Neural cell (in vitro differentiated cells): ENCODE data around the gene SRGAP3. TPM values are rescaled to one million over a fixed set of nuclear protein-coding genes. Genes with fewer than 3 reads are reported as not detected.

Experiments used
- H2AFZ ChIP-seq: fragments of 200-600, 300-800 bp; sonication (generic), shearing (Covaris generic); 2 replicates; pipeline ENCODE4 v1.6.0; 2014; ENCODE audit warnings: low read depth, mild to moderate bottlenecking, antibody characterized with exemption, low read length, moderate library complexity
- H3F3A ChIP-seq: fragments of 200-600 bp; shearing (Covaris generic); 2 replicates; pipeline ENCODE4 v1.6.1; 2016; ENCODE audit warnings: mild to moderate bottlenecking, moderate library complexity, mixed read lengths, antibody characterized with exemption, low read length; ENCODE audit not compliant: insufficient read depth, poor library complexity, severe bottlenecking
- H3K27ac ChIP-seq: fragments of 200-600, 300-800 bp; sonication (generic), shearing (Covaris generic); 2 replicates; pipeline ENCODE4 v1.5.1; 2014; ENCODE audit warnings: mild to moderate bottlenecking, low read length, moderate library complexity
- H3K27me3 ChIP-seq: fragments of 300-800, 200-600 bp; sonication (generic), shearing (Covaris generic); 2 replicates; pipeline ENCODE4 v1.6.0; 2014; ENCODE audit warnings: mild to moderate bottlenecking, low read depth, low read length, moderate library complexity; ENCODE audit not compliant: insufficient read depth
- H3K36me3 ChIP-seq: fragments of 300-800, 200-600 bp; sonication (generic), shearing (Covaris generic); 2 replicates; pipeline ENCODE4 v1.5.1; 2014; ENCODE audit warnings: mild to moderate bottlenecking, antibody characterized with exemption, low read length, moderate library complexity; ENCODE audit not compliant: insufficient read depth
- H3K4me2 ChIP-seq: fragments of 300-800, 200-600 bp; sonication (generic), shearing (Covaris generic); 2 replicates; pipeline ENCODE4 v1.6.0; 2014; ENCODE audit warnings: mild to moderate bottlenecking, low read length
- H3K4me3 ChIP-seq: fragments of 300-800, 200-600 bp; sonication (generic), shearing (Covaris generic); 2 replicates; pipeline ENCODE4 v1.5.1; 2014; ENCODE audit warnings: mild to moderate bottlenecking, low read length, moderate library complexity
- H3K79me2 ChIP-seq: fragments of 200-600 bp; shearing (Covaris generic); replicated peaks from 2 replicates; pipeline ENCODE4 v1.6.0; 2014; ENCODE audit warnings: mild to moderate bottlenecking, low read length, moderate library complexity; ENCODE audit not compliant: insufficient read depth
- H3K9ac ChIP-seq: fragments of 300-800, 200-600 bp; sonication (generic), shearing (Covaris generic); 2 replicates; pipeline ENCODE4 v1.6.1; 2016; ENCODE audit warnings: mild to moderate bottlenecking, low read length, mixed read lengths
- H3K9me2 ChIP-seq: fragments of 200-600 bp; shearing (Covaris generic); 2 replicates; pipeline ENCODE4 v1.6.1; 2016; ENCODE audit warnings: mild to moderate bottlenecking, low read length, mixed read lengths; ENCODE audit not compliant: insufficient read depth
- H3K9me3 ChIP-seq: fragments of 200-600, 300-800 bp; sonication (generic), shearing (Covaris generic); 2 replicates; pipeline ENCODE4 v1.6.1; 2016; ENCODE audit warnings: mild to moderate bottlenecking, mixed run types, low read length, moderate library complexity, mixed read lengths
- H4K20me1 ChIP-seq: fragments of 200-600 bp; shearing (Covaris generic); 2 replicates; pipeline ENCODE4 v1.6.1; 2016; ENCODE audit warnings: mild to moderate bottlenecking, mixed run types; ENCODE audit not compliant: insufficient read depth
- EP300 ChIP-seq: fragments of 450-650 bp; conservative IDR thresholded peaks from 2 replicates; pipeline ENCODE4 v1.6.1; 2014; ENCODE audit warnings: antibody characterized with exemption, mild to moderate bottlenecking, moderate library complexity; ENCODE audit not compliant: poor library complexity, severe bottlenecking
- EZH2 ChIP-seq: fragments of 200-600, 300-800 bp; shearing (Covaris generic), sonication (generic); IDR thresholded peaks from 2 replicates; pipeline ENCODE4 v1.6.1; 2014; ENCODE audit warnings: antibody characterized with exemption, low read length, borderline replicate concordance, mild to moderate bottlenecking; ENCODE audit not compliant: insufficient read depth, poor library complexity, severe bottlenecking
- MXI1 ChIP-seq: fragments of 450-650 bp; conservative IDR thresholded peaks from 2 replicates; pipeline ENCODE4 v1.6.1; 2014; ENCODE audit warnings: antibody characterized with exemption, mild to moderate bottlenecking; ENCODE audit not compliant: poor library complexity, severe bottlenecking
- POLR2AphosphoS5 ChIP-seq: IDR thresholded peaks from 2 replicates; pipeline ENCODE4 v1.6.1; 2012
- RAD21 ChIP-seq: fragments of 450-650 bp; conservative IDR thresholded peaks from 2 replicates; pipeline ENCODE4 v1.6.1; 2014; ENCODE audit warnings: antibody characterized with exemption, mild to moderate bottlenecking, moderate library complexity
- SMC3 ChIP-seq: fragments of 450-650 bp; conservative IDR thresholded peaks from 2 replicates; pipeline ENCODE4 v1.6.1; 2014; ENCODE audit warnings: antibody characterized with exemption, mild to moderate bottlenecking, moderate library complexity; ENCODE audit not compliant: poor library complexity
- TAF1 ChIP-seq: IDR thresholded peaks from 2 replicates; pipeline ENCODE4 v1.6.1; 2012; ENCODE audit warnings: low read depth
- polyA plus RNA-seq: library from polyadenylated mRNA; depleted of rRNA; stranded (reverse); fragments of >200 nt; gene quantifications from 2 replicates; pipeline ENCODE4 v1.2.3, GENCODE V29; 2014
- TF ChIP-seq, protein P1 (sequence below): IDR thresholded peaks from 2 replicates; pipeline ENCODE4 v1.6.1; 2012; ENCODE audit warnings: borderline replicate concordance
- TF ChIP-seq, protein P2 (sequence below): fragments of 450-650 bp; IDR thresholded peaks from 2 replicates; pipeline ENCODE4 v1.5.1; 2014; ENCODE audit warnings: antibody characterized with exemption, mild to moderate bottlenecking, moderate library complexity; ENCODE audit not compliant: poor library complexity, severe bottlenecking

SRGAP3 gene
- polyA plus RNA-seq, 1 donor from 2014 or later = 31.5 TPM

DNA sequence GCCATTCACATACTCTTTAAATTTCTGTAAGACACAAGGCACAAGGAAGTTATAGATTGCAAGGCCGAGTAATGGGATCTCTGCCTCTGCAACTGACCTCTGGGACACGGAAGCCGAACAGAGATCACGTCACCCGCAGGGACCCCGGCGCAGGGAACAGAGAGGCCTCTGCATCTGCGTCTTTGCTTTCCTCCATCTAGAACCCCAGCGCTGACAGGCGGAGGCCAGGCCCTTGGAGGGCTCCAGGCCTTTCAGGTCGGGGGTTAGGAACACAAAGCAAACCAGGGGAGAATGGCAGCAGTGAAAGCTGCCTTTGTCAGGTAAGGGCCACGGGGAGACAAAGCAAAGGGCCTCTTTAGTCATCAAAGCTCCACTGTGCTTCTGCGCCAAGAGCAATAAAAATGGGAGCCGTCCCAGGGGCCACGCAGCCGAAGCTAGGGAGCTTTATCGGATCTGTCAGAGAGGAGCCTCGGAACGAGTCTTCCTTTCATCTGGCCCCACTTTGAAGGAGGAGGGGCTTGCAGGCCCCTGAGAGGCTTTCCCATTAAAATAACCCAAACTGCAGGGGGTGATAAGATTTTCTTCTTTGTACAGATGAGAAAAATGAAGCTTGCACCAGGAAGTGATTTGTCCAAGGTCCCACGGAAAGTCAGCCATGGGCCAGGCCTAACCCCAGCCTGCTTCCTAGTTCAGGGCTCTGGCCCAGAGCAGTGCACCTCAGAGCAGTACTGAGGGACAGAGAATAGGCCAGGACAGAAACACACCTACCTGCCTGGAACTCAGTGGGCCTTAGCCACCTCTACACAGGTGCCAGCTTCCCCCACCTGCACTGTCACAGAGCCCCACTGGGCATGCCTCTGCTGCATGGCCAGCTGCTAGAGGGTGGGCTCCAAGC, 201.7 kb downstream of the SRGAP3 start:
- H3K27ac ChIP-seq = no peak overlapping the region
- no peaks in the 10 kb centered on the region for H3K27me3 ChIP-seq
- no peaks in the 10 kb centered on the region for H3F3A ChIP-seq
- H3K4me3 ChIP-seq = no peak overlapping the region
- no peaks in the 10 kb centered on the region for H3K79me2 ChIP-seq
- H3K9ac ChIP-seq = no peak overlapping the region
- H3K9me3 ChIP-seq = no peaks in the 10 kb centered on the region
- peaks cover 4% of the 10 kb centered on the region for H3K36me3 ChIP-seq
- no peak for TF ChIP-seq POLR2AphosphoS5
- no peak for TF ChIP-seq EZH2
- no peak for TF ChIP-seq TAF1
- TF ChIP-seq MXI1 = no peak
- TF ChIP-seq, protein P1, sequence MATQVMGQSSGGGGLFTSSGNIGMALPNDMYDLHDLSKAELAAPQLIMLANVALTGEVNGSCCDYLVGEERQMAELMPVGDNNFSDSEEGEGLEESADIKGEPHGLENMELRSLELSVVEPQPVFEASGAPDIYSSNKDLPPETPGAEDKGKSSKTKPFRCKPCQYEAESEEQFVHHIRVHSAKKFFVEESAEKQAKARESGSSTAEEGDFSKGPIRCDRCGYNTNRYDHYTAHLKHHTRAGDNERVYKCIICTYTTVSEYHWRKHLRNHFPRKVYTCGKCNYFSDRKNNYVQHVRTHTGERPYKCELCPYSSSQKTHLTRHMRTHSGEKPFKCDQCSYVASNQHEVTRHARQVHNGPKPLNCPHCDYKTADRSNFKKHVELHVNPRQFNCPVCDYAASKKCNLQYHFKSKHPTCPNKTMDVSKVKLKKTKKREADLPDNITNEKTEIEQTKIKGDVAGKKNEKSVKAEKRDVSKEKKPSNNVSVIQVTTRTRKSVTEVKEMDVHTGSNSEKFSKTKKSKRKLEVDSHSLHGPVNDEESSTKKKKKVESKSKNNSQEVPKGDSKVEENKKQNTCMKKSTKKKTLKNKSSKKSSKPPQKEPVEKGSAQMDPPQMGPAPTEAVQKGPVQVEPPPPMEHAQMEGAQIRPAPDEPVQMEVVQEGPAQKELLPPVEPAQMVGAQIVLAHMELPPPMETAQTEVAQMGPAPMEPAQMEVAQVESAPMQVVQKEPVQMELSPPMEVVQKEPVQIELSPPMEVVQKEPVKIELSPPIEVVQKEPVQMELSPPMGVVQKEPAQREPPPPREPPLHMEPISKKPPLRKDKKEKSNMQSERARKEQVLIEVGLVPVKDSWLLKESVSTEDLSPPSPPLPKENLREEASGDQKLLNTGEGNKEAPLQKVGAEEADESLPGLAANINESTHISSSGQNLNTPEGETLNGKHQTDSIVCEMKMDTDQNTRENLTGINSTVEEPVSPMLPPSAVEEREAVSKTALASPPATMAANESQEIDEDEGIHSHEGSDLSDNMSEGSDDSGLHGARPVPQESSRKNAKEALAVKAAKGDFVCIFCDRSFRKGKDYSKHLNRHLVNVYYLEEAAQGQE = no peak
- no peak for TF ChIP-seq SMC3
- H3K4me2 ChIP-seq = no peak overlapping the region
- no peaks in the 10 kb centered on the region for H4K20me1 ChIP-seq
- H2AFZ ChIP-seq = no peak overlapping the region
- no peaks in the 10 kb centered on the region for H3K9me2 ChIP-seq

DNA sequence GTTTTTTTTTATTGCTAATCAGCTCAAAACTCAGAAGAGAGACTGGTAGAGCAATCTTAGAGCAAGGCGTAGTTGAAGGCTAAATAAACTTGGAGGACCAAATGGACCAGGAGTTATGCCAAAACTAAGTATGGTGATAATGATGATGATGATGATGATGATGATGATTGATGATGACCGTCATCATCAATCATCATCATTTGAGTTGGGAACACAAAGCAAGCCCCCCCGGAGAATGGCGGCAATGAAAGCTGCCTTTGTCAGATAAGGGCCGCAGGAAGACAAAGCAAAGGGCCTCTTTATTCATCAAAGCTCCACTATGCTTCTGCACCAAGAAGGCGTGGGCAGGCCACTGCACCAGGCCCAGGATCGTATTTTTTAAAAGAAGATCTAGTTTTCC, 204.1 kb downstream of the SRGAP3 start:
- Histone ChIP-seq H3K27ac (no peak overlapping the region), H3K36me3 (peaks cover 8% of the 10 kb centered on the region)

DNA sequence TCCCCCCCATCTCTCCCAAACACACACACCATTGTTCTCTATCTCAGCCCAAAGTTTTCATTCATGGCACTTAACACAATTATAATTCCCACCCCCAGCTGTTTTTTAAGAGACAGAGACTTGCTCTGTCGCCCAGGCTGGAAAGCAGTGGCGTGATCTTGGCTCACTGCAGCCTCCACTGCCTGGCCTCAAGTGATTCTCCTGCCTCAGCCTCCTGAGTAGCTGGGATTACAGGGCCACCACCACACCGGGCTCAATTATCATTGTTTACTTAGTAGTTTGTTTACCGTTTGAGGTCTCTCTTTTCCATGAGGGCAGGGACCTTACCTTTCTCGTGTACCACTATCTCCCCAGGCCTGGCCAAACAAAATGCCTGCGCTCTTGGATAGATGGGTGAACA, 206.4 kb downstream of the SRGAP3 start:
- Histone ChIP-seq H3K79me2 (no peaks in the 10 kb centered on the region), H3K36me3 (peaks cover 8% of the 10 kb centered on the region)

More for the DNA sequence above, 204.1 kb downstream of the SRGAP3 start:
- Histone ChIP-seq H3K9me2 (no peaks in the 10 kb centered on the region), H3K79me2 (no peaks in the 10 kb centered on the region), H4K20me1 (no peaks in the 10 kb centered on the region), H3F3A (no peaks in the 10 kb centered on the region), H3K4me2 (no peak overlapping the region), H3K9me3 (no peaks in the 10 kb centered on the region), H3K27me3 (no peaks in the 10 kb centered on the region), H3K4me3 (no peak overlapping the region), H3K9ac (no peak overlapping the region), H2AFZ (no peak overlapping the region)
- TF ChIP-seq POLR2AphosphoS5 = no peak
- no peak for TF ChIP-seq RAD21

More for the DNA sequence above, 206.4 kb downstream of the SRGAP3 start:
- Histone ChIP-seq H3K9me2 (no peaks in the 10 kb centered on the region), H3K27ac (no peak overlapping the region), H2AFZ (no peak overlapping the region), H3K4me2 (no peak overlapping the region), H3K4me3 (no peak overlapping the region), H3F3A (peaks cover 2% of the 10 kb centered on the region), H3K9ac (no peak overlapping the region), H3K27me3 (no peaks in the 10 kb centered on the region), H3K9me3 (no peaks in the 10 kb centered on the region), H4K20me1 (no peaks in the 10 kb centered on the region)
- TF ChIP-seq EP300 = no peak
- TF ChIP-seq MXI1 = no peak
- no peak for TF ChIP-seq TAF1
- TF ChIP-seq POLR2AphosphoS5 = no peak
- no peak for TF ChIP-seq EZH2
- TF ChIP-seq, protein P2, sequence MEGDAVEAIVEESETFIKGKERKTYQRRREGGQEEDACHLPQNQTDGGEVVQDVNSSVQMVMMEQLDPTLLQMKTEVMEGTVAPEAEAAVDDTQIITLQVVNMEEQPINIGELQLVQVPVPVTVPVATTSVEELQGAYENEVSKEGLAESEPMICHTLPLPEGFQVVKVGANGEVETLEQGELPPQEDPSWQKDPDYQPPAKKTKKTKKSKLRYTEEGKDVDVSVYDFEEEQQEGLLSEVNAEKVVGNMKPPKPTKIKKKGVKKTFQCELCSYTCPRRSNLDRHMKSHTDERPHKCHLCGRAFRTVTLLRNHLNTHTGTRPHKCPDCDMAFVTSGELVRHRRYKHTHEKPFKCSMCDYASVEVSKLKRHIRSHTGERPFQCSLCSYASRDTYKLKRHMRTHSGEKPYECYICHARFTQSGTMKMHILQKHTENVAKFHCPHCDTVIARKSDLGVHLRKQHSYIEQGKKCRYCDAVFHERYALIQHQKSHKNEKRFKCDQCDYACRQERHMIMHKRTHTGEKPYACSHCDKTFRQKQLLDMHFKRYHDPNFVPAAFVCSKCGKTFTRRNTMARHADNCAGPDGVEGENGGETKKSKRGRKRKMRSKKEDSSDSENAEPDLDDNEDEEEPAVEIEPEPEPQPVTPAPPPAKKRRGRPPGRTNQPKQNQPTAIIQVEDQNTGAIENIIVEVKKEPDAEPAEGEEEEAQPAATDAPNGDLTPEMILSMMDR = no peak
- TF ChIP-seq, protein P1 = no peak
- no peak for TF ChIP-seq SMC3
- no peak for TF ChIP-seq RAD21
